Uterus (tissue), 2 donors: Measurements from ENCODE around the gene DYNLL1.

ENCODE experiments used
- CTCF ChIP-seq, 4 experiments: fragments of 200-600 bp in 2 of 4; fragments of 450-650 bp in 2 of 4; sonication (generic) in 2 of 4; IDR thresholded peaks; one replicate each; pipeline ENCODE4 v1.5.1; 2016 to 2019; ENCODE audit warnings: antibody characterized with exemption in 4 of 4, mild to moderate bottlenecking in 2 of 4, moderate library complexity in 1 of 4
- POLR2A ChIP-seq, 2 donors: fragments of 450-650 bp; IDR thresholded peaks; one replicate each; pipeline ENCODE4 v1.6.1; 2016; ENCODE audit warnings: antibody characterized with exemption in 2 of 2, mild to moderate bottlenecking in 1 of 2, moderate library complexity in 1 of 2

GRCh38 chr12:120463712-120464111 is 32.2 kb upstream of the DYNLL1 start:
- no peak for TF ChIP-seq CTCF (IDR thresholded peaks at IDR 0.05)
- TF ChIP-seq POLR2A (IDR thresholded peaks at IDR 0.05): no peak
